HFFc6 (cell line): ENCODE results near the gene CENPS. TPM values are rescaled to one million over a fixed set of nuclear protein-coding genes. Genes with fewer than 3 reads are reported as not detected.
"Not testable (repeated sequence)": the region's sequence is repeated elsewhere in the genome, so short reads cannot be mapped to it uniquely, and the experiment has no call there.

ENCODE experiments used
- DNase-seq: peaks from one replicate; pipeline ENCODE4 v3.0.0-alpha.2; 2018
- H3K27ac Mint-ChIP-seq: 2 replicates; pipeline ENCODE4 v1.8.0; 2020; ENCODE audit warnings: mild to moderate bottlenecking, mixed read lengths
- H3K27me3 Mint-ChIP-seq: 2 replicates; pipeline ENCODE4 v1.8.0; 2021; ENCODE audit warnings: mild to moderate bottlenecking, moderate library complexity, mixed read lengths; ENCODE audit not compliant: insufficient read depth
- H3K36me3 Mint-ChIP-seq: 2 replicates; pipeline ENCODE4 v1.8.0; 2021; ENCODE audit warnings: low read depth, mixed read lengths
- H3K4me1 Mint-ChIP-seq: 2 replicates; pipeline ENCODE4 v1.8.0; 2020; ENCODE audit warnings: low read depth, mixed read lengths
- H3K4me3 Mint-ChIP-seq: 2 replicates; pipeline ENCODE4 v1.8.0; 2020; ENCODE audit warnings: mild to moderate bottlenecking, moderate library complexity, mixed read lengths
- H3K9me3 Mint-ChIP-seq: 2 replicates; pipeline ENCODE4 v1.8.0; 2020; ENCODE audit warnings: mild to moderate bottlenecking, mixed read lengths
- total RNA-seq, 6 experiments: library from RNA; stranded (reverse); fragmentation: NEBNext Ultra II Directional; extraction: Animal tissue kit (Norgen Biotek cat#: 25700); gene quantifications; 2 replicates in 1 of 6; 3 replicates in 5 of 6; pipeline ENCODE4 v1.2.3, GENCODE V29; 2021
- TF ChIP-seq, protein P1 (sequence below): fragments of 200-600 bp; sonication (generic); IDR thresholded peaks from 2 replicates; pipeline ENCODE4 v1.5.0; 2021; ENCODE audit warnings: antibody characterized with exemption, mild to moderate bottlenecking

Gene CENPS
- total RNA-seq, 6 experiments from 2014 or later: 24.3 to 31.0 (median 27.3) TPM

GRCh38 chr1:10407201-10407600 is 23.0 kb upstream of the CENPS start:
- no peak for DNase-seq
- H3K9me3 Mint-ChIP-seq: no peaks in the 10 kb centered on the region
- H3K4me3 Mint-ChIP-seq: no peak overlapping the region
- H3K27me3 Mint-ChIP-seq: peaks cover 2% of the 10 kb centered on the region
- peaks cover 20% of the 10 kb centered on the region for H3K4me1 Mint-ChIP-seq
- TF ChIP-seq, protein P1, sequence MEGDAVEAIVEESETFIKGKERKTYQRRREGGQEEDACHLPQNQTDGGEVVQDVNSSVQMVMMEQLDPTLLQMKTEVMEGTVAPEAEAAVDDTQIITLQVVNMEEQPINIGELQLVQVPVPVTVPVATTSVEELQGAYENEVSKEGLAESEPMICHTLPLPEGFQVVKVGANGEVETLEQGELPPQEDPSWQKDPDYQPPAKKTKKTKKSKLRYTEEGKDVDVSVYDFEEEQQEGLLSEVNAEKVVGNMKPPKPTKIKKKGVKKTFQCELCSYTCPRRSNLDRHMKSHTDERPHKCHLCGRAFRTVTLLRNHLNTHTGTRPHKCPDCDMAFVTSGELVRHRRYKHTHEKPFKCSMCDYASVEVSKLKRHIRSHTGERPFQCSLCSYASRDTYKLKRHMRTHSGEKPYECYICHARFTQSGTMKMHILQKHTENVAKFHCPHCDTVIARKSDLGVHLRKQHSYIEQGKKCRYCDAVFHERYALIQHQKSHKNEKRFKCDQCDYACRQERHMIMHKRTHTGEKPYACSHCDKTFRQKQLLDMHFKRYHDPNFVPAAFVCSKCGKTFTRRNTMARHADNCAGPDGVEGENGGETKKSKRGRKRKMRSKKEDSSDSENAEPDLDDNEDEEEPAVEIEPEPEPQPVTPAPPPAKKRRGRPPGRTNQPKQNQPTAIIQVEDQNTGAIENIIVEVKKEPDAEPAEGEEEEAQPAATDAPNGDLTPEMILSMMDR: no peak
- H3K36me3 Mint-ChIP-seq: peaks cover 52% of the 10 kb centered on the region
- no peak overlapping the region for H3K27ac Mint-ChIP-seq

- no peaks in the 10 kb centered on the region; the same call in 1 of the 2 replicates for H3K27me3 Mint-ChIP-seq
- peak; percentile 48 for DNase-seq
- TF ChIP-seq, protein P1: no peak
- peaks cover 9% of the 10 kb centered on the region for H3K4me1 Mint-ChIP-seq
- H3K27ac Mint-ChIP-seq: peak overlapping the region; percentile 90
- H3K4me3 Mint-ChIP-seq: no peak overlapping the region; the same call in 1 of the 2 replicates
- H3K36me3 Mint-ChIP-seq: peaks cover 78% of the 10 kb centered on the region
- H3K9me3 Mint-ChIP-seq: no peaks in the 10 kb centered on the region
Measured at GRCh38 chr1:10415211-10415930, 14.9 kb upstream of the CENPS start.

- not testable (repeated sequence) for H3K27me3 Mint-ChIP-seq, H3K4me1 Mint-ChIP-seq, H3K9me3 Mint-ChIP-seq, DNase-seq, H3K4me3 Mint-ChIP-seq
- Mint-ChIP-seq H3K27ac (peak overlapping the region; percentile 73), H3K36me3 (peaks cover 79% of the 10 kb centered on the region)
Measured at GRCh38 chr1:10415967-10416366, 14.3 kb upstream of the CENPS start.

GRCh38 chr1:10418741-10419140 is 11.5 kb upstream of the CENPS start:
- H3K4me3 Mint-ChIP-seq, H3K27me3 Mint-ChIP-seq, H3K27ac Mint-ChIP-seq, H3K9me3 Mint-ChIP-seq, DNase-seq: not testable (repeated sequence)
- H3K4me1 Mint-ChIP-seq: peaks cover 12% of the 10 kb centered on the region
- H3K36me3 Mint-ChIP-seq: peaks cover 60% of the 10 kb centered on the region

- no peak for DNase-seq
- Mint-ChIP-seq H3K4me3 (no peak overlapping the region), H3K4me1 (peaks cover 18% of the 10 kb centered on the region), H3K27ac (0 out of 2 replicates have a peak overlapping the region, but pooled peaks have one; percentile 31), H3K36me3 (peaks cover 55% of the 10 kb centered on the region), H3K9me3 (no peaks in the 10 kb centered on the region), H3K27me3 (no peaks in the 10 kb centered on the region; the same call in 1 of the 2 replicates)
- TF ChIP-seq, protein P1: no peak
Measured at GRCh38 chr1:10419351-10419750, 10.9 kb upstream of the CENPS start.

GRCh38 chr1:10421637-10422036 is 8.6 kb upstream of the CENPS start:
- Mint-ChIP-seq H3K4me3 (no peak overlapping the region), H3K27me3 (no peaks in the 10 kb centered on the region; the same call in 1 of the 2 replicates), H3K4me1 (peaks cover 18% of the 10 kb centered on the region), H3K9me3 (no peaks in the 10 kb centered on the region), H3K27ac (no peak overlapping the region), H3K36me3 (peaks cover 42% of the 10 kb centered on the region)
- no peak for DNase-seq
- TF ChIP-seq, protein P1: no peak
